ENCODE data around the gene VSIG1.

GRCh38 chrX:108018656-108019381 lies 26.0 kb upstream of the VSIG1 start:
- TF ChIP-seq CTCF (IDR thresholded peaks at IDR 0.05) (no peak), POLR2A (IDR thresholded peaks at IDR 0.05) (no peak)

Measured in stomach (tissue), 4 donors.